Measurements from ENCODE around the gene ZNF488. TPM values are rescaled to one million over a fixed set of nuclear protein-coding genes. Genes with fewer than 3 reads are reported as not detected.
"Not testable (repeated sequence)": the region's sequence is repeated elsewhere in the genome, so short reads cannot be mapped to it uniquely, and the experiment has no call there.

Gene ZNF488
- total RNA-seq, 2 donors from 2014 or later = not detected

DNA sequence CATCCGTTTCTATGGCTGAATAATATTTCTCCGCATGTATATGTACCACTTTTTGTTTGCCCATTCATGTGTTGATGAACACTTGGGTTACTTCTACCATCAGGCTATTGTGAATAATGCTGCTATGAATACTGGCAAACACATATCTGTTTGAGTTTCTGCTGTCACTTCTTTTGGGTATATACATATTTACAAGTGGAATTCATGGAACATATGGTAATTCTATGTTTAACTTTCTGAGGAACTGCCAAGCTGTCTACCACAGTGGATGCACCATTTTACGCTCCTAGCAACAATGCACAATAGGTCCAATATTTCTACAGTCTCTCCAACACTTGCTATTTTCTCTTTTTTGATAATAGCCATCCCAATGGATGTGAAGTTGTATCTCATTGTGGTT lies 5.5 kb upstream of the ZNF488 start:
- ATAC-seq (no peak), DNase-seq (no peak)
- intact Hi-C loops (cut with DNase I) = no loop called here

DNA sequence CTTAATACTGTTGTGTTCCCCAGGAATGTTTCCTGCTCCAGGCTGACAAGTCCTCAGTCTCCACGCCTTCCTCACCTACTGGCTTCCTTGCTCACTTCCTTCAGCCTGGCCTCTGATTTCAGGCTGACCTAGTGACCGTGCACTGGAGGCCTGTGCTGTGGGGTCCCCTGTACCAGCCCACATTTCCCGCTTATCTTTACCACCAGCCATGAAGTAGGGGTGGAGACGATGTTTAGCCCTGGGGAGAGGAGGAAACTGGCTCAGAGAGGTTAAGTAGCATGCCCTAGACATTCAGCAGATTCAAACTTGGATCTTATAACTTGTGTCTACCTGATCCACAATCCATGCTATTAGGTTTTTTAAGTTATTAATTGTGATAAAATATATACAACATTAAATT lies 4.8 kb upstream of the ZNF488 start:
- ATAC-seq (no peak), DNase-seq (no peak)
- intact Hi-C loops (cut with DNase I) = no loop called here

DNA sequence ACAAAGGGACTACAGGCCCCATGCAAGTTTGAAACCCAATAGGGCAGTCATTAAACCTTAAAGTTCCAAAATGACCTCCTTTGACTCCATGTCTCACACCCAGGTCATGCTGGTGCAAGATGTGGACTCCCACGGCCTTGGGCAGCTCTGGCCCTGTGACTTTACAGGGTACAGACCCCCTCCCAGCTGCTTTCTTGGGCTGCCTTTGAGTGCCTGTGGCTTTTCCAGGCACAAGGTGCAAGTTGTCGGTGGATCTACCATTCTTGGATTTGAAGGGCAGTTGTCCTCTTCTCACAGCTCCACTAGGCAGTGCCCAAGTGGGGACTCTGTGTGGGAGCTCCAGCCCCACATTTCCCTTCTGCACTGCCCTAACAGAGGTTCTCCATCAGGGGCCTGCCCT lies 2.0 kb upstream of the ZNF488 start:
- ATAC-seq; DNase-seq; intact Hi-C loops (cut with DNase I): not testable (repeated sequence)

DNA sequence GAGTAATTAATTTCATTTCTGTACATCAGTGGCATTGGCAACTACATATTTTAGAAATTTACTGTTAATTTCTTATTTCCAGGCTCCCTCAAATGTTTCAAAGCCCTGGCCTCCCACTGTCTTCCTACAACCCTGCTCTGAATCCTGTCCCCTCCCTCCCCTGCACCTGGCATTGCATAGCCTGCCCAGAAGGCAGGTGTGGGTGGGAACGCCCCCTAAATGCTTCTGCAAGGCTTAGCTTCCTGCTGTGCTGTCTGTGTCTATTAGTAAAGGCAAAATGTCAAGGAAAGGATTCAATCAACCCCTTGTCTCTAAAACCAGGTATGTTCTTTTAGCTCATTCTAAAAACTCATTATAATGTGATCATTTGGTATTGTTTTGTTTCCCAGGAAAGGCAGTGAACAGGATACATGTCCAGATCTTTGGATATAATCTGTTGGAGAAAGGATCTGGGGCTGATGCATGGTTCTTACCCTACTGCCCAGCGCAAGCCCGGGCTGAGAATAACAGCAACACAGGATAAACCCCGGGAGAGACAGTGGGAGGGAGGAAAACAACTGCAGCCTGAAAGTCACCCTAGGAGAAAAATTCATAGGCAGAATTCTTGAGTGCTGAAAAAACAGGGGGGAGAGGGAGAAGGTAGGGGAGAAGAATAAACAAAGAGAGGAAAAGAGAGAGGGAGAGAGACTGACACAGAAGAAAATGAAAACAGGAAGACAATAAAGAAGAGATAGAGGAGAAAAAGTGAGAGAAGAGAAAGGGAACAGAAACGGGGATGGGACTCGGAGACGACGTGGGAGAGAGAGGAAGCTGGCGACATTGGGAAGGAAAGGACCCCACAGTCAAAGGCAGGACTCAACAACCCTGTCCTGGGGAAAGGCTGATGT lies 589 bp downstream of the ZNF488 start:
- ATAC-seq (no peak), DNase-seq (no peak)
- intact Hi-C loops (cut with DNase I) = no loop called here

DNA sequence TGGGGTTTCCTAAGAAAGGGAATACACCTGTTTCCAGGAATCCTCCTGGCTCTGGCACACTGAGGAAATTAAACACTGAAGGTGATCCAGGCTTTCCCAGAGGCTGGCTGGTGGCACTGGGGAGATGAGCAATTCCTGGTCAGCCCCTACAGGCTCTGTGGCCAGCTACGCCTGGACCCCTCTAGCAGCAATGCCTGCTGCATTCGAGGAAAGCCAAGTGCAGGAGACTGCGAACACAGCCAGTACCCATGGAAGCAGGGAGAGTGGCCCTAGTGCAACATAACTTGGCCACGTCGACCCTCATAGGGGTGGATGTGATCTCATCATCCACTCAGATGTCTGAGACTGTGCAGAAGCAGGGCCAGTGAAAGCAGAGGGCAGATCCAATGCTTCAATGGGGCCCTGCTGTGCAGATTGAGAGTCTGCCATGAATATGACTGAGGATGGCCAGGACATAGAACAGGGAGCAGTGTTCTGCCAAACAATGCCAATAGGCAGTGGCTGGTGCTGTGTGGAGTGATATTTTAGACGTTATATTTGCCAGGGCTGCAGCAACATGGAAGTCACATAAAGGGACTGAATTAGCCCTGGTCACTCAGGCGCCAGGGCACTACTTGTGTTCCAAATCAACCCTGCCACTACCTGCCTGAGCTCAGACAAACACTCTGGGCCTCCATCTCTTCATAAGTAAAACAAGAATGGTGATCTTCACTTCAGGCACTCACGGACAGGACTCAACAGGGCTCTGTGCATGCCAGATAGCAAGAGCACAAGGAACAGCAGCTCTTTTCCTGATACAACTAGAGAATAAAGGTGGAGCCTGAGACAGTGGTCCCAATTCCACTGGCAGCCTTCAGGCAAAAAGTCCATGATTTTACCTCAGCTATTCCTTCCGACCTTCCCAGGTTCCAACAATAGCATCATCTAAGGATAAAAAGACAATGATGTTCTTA lies 2.4 kb downstream of the ZNF488 start:
- no peak for ATAC-seq

DNA sequence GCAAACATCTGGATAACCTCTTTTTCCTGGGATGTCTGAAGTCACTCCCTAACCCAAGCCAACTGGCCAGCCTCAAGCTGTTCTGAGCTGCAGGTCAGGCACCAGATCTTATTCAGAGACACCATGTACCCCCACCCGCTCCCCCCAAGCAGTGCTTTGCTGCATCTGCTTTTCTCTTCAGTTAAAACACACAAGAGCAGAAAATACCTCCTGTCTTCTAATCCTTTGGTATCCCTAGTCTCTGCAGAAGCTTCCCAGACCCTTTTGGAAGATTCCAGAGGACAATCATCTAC lies 3.0 kb downstream of the ZNF488 start:
- DNase-seq (no peak), ATAC-seq (no peak)
- intact Hi-C loops (cut with DNase I) = no loop called here

More for the DNA sequence above, 2.4 kb downstream of the ZNF488 start:
- DNase-seq = no peak
- intact Hi-C loops (cut with DNase I) = no loop called here

DNA sequence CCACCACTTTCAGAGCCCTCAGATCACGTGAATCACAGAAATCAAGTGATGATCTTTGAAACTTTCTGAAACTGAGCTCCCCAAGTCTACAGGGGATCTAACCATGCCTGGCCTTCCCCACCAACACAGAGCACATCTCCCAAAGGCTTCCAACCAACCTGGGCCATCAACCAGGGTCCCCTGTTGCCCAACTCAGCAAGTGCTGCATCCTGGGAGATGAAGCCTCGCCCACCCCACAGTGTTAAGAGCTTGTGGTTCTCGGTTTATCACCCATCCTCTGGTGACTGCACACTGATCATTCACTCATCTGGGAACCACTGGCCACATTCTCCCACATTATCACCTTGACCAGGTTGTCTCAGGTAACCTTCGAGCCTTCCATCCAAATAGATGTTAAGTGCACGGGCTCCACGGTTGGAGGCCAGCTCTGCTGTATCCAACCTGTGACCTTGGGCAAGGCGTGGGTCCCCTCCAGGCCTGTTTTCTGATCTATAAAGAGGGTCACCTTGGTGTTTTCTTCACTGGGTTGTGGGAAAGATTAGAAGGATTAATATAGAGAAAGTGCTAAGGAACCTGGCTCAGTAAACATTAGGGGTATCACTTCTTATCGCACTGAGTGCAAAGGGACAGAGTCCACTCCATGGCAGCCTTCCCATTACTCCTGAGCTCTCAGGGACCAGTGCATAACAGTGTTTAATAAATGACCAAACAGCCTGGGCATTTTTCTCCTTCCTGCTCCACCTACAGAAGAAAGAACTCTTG lies 3.6 kb downstream of the ZNF488 start:
- intact Hi-C loops (cut with DNase I) = no loop called here
- DNase-seq = no peak
- ATAC-seq = no peak

DNA sequence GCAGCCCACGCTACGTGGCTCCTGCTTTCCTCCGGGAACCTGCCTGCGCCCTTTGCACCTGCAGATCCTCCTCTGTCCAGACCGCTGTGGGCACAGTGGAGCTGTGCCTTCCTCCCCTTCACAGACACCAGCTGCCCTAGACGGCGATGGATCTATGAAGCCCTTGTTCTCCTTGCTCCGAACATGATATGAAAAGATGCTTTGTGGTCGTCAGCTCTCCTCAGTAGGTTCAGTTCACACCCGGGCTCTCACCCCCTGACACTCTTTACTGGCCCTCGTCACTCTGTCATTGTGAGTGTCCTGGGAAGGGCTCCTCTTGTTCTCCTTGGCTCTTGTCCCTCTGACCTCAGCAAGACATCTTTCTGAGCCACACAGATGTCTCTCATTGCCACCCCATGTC lies 4.2 kb downstream of the ZNF488 start:
- DNase-seq = no peak
- no peak for ATAC-seq
- intact Hi-C loops (cut with DNase I) = no loop called here

DNA sequence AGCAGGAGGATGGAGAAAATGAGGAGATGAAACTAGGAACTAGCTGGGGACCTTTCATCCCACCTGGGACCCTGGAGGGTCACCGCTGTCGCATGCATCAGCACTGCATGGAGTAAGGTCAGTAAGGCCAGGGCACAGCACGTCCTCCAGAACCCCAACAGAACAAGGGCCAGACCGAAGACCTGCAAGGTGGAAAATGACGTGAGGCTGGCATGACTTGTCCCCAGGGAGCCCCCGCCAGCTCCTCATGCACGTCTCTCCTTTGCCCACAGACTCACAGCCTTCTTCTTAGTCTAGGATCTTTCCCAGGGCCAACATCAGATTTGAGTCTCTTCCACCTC lies 4.7 kb downstream of the ZNF488 start:
- DNase-seq (no peak), ATAC-seq (no peak)
- intact Hi-C loops (cut with DNase I) = no loop called here

DNA sequence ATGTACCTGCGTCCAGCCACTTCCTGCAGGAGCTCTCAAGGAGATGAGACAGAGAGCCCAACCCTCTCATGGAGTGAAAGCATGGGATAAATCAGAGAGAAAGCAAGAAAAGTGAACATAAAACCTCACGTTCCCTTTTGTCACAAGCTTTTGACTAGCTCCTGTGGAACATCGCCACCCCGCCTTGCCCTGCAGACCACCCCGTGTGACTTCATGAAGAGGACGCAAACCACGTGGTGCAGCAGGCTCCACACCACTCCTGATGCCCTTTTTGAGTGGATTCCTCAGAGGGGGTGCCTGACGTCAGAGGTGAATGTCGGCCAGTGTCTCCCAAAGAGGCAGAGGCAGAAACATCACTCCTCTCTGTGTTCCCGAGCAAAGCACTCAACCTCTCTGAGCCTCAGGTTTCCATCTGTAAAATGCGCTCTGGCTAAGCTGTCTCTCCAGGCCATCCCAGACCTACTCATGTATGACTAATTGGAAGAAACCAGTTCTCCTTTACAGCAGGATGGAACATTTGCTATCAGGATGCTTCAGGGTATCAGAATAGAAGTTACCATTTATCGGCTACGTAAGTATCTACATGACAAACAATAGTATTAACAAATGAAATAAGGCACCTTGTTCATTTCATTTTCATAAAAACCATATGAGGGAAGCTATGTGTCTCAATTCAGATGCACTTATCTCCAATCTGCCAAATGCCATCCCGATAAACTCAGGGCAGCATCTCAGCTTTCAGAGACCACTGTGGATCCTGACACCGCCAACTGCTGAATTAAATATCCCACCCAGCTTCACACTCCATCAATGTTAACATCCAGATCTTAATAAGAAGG lies 5.3 kb downstream of the ZNF488 start:
- no peak for ATAC-seq
- intact Hi-C loops (cut with DNase I) = no loop called here
- DNase-seq = no peak

DNA sequence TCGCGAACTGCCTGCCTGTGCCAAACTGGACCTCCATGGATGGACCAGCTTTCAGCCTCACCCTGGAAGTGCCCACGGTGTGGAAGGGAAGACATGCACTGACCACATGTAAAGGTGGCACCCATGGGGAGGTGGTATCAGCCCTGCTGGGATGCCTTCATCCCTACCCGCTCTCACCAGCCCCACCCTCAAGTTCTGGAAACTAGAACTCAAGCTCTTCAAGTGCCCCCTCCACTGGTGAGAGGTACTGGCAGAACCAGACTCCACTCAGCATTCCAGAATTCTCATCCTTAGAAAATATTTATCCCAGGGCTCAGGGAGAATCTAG lies 5.9 kb downstream of the ZNF488 start:
- no peak for ATAC-seq
- intact Hi-C loops (cut with DNase I) = no loop called here
- no peak for DNase-seq

DNA sequence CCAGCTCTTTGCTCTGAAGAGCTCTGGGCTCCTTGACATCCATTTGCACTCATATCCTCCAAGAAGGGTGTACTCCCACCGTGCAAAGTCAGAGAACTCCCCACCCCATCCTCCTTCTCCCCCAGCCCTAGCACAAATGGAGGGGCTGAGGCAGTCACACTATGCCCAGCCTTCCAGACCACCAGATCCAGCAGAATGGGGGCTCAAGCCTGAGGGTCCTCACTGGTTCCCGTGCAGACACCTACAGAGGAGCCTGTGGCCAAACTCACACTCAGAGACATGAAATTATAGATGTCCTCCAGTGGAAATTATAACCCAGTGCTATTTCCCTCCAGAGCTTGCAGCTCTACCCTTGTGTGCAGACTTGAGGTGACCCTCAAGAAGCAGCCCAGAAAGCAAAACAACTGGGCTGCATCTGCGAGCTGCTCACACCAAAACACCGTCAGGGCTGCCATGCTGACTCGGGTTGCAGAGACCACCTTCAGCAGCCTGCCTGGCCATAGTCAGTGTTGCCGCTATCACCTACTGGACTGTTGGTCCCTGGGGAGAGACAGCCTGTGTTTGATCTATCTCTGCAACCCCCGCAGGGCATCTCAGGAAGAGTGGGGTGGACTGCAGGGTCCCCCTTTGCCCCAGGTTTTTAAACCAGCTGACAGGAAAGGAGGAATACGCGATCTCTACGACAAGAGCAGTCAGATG lies 7.4 kb downstream of the ZNF488 start:
- intact Hi-C loops (cut with DNase I) = no loop called here
- DNase-seq (no peak), ATAC-seq (no peak)

DNA sequence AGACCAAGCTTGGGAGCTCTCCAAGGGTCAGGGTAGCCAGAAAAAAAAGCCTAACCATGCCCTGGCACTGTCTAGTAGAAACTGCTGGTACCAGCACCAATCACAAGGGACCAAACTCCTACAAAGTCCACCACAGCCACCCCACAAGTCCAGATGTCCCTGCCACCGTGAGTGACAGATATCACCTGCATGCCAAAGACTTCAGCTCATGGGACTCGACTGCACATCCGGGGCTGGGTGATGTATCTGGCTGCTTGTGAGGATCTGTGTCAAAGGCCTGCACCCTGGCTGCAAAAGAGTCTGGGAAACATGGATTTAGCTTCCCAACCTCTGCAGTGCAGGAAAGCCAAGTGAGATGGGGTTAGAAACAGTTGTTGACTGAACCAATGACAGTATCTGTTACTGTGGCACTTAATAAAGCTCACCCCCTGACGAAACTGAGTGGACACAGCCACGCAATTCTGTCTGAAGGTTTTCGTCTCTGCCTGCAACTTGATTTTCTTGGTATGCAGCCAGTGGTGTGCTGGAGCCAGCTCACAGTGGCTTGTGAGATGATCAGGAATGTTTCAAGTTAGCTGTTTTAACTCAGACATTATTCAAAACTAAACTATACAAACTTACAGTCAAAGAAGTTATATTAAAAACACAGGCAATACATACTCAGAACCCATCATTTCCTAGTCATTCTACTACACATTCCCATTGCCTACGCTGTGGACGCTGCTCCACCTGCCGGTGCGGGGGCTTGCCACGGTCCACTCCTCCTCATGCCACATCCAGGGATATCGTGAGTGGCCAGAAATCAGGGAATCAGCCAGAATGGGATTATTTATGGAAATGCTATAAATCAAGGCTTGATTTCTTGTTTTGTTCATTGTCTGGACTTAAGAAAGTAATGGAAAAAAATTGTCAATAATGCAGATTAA lies 9.2 kb downstream of the ZNF488 start:
- DNase-seq (no peak), ATAC-seq (peak in 1 of 2 donors; percentile 57)
- intact Hi-C loops (cut with DNase I) = no loop called here

DNA sequence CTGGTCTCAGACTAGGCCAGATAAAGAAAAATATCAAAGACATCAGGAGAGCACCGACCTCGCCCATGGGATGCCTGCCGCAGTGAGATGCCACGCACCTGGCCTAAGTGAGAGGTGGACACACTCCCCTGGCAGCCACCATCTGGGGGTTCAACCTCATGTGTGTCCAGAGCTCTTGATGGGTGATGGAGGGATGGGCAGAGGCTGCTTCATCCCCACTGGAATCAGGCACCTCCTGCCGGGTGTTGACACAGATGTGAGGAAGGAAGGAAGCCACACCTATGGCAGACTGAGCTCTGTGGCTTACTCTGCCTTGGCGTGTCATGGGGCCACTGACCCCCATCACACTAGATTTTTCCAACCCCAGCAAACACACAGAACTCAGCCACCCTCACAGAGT lies 11.4 kb downstream of the ZNF488 start:
- ATAC-seq (no peak), DNase-seq (no peak)
- intact Hi-C loops (cut with DNase I) = no loop called here

DNA sequence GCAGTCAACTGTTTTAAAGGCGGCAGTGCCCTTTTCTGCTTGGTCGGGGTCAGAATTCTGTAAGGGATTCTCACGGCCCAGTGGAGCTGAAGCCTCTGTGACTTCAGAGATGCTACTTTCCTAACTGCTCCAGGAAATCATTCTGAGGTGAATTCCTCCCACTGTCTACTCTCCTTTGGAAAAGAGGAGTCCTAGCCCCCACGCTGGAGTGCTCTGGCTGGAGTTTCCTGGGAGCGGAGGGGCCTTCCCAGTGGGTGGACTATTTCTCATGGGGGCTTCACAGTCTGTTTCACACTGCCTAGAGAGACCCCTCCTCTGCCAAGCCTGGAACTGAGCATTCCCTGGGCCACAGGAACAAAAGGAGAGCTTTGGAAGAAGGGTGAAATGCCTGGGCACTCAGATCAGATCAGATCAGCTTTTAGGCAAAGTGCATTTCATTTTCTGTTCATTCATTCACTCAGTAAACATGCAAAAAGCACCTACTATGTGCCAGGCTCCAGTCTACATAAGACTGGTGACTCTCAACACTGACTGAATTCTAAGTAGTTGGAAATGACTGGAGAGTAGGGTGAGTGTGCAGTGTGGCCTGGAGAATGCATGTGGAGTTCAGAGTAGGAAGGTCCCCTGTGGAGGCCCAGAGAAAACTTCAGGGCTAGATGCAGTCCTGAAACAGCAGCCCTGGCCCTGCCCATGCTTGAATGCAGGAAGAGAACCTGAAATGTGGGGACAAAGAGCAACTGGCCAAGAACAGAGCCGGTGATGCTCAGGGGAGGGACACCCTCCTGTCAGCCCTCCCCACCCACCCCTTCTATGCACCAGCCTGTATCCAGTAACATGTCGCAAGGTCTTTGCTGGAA lies 12.2 kb downstream of the ZNF488 start:
- intact Hi-C loops (cut with DNase I) = no loop called here

DNA sequence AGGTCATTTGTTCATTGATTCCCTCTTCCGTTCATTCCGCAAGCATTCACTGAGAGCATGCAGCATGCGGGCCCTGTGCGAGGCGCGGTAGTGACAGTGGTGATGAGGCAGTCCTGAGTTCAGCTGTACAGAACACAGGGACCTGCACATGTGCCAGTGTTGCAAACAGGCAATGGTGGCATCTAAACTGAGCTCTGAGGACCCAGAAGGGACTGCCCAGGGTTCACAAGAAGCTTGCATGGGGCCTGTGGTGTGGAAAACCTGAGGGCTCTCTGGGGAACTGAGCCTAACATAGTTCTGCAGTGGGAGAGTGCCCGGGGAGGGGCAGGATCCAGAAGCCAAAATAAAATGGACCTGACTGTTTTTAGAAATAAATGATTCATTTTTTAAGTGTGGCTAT lies 13.2 kb downstream of the ZNF488 start:
- intact Hi-C loops (cut with DNase I) = no loop called here
- DNase-seq (no peak), ATAC-seq (no peak)

More for the DNA sequence above, 12.2 kb downstream of the ZNF488 start:
- ATAC-seq (no peak), DNase-seq (no peak)

All from left cardiac atrium (tissue), 4 donors.